Astrocyte (in vitro differentiated cells and primary cell): ENCODE results near the gene PTPN13. TPM values are rescaled to one million over a fixed set of nuclear protein-coding genes. Genes with fewer than 3 reads are reported as not detected.
A peak's percentile ranks its signal among the peaks of the same experiment; 100 is the strongest.

Experiments
- DNase-seq: peaks from one replicate; pipeline ENCODE4 v3.0.0-alpha.2; 2010; ENCODE audit warnings: low read depth
- FAIRE-seq: peaks from 2 replicates; lab custom pipeline; 2011; peaks lifted over from hg19 to GRCh38; lab: Jason Lieb, UNC
- H2AFZ ChIP-seq: 2 replicates; pipeline ENCODE4 v1.6.0; 2012; ENCODE audit warnings: low read depth, low read length, inconsistent platforms
- H3K27ac ChIP-seq: 2 replicates; pipeline ENCODE4 v1.5.1; 2011; ENCODE audit warnings: low read depth, low read length, inconsistent platforms
- H3K27me3 ChIP-seq: 2 replicates; pipeline ENCODE4 v1.6.0; 2011; ENCODE audit warnings: low read length, inconsistent platforms; ENCODE audit not compliant: insufficient read depth
- H3K36me3 ChIP-seq: 2 replicates; pipeline ENCODE4 v1.5.1; 2011; ENCODE audit warnings: low read length, inconsistent platforms; ENCODE audit not compliant: insufficient read depth
- H3K4me1 ChIP-seq: 2 replicates; pipeline ENCODE4 v1.5.1; 2011; ENCODE audit warnings: low read length, inconsistent platforms; ENCODE audit not compliant: insufficient read depth
- H3K4me2 ChIP-seq: 2 replicates; pipeline ENCODE4 v1.6.0; 2012; ENCODE audit warnings: low read length, inconsistent platforms
- H3K4me3 ChIP-seq: 2 replicates; pipeline ENCODE4 v1.5.1; 2011; ENCODE audit warnings: low read depth, mild to moderate bottlenecking, low read length, inconsistent platforms; ENCODE audit not compliant: insufficient read depth
- H3K79me2 ChIP-seq: 2 replicates; pipeline ENCODE4 v1.6.0; 2012; ENCODE audit warnings: mild to moderate bottlenecking, low read length, inconsistent platforms; ENCODE audit not compliant: insufficient read depth
- H3K9ac ChIP-seq: 2 replicates; pipeline ENCODE4 v1.6.0; 2012; ENCODE audit warnings: mild to moderate bottlenecking, low read length, inconsistent platforms
- H3K9me3 ChIP-seq: 2 replicates; pipeline ENCODE4 v1.5.1; 2012; ENCODE audit warnings: low read depth, mild to moderate bottlenecking, low read length, inconsistent platforms; ENCODE audit not compliant: insufficient read depth
- H4K20me1 ChIP-seq: 2 replicates; pipeline ENCODE4 v1.6.0; 2012; ENCODE audit warnings: low read length, inconsistent platforms; ENCODE audit not compliant: insufficient read depth
- H3K27ac Mint-ChIP-seq: one replicate; pipeline ENCODE4 v1.8.0; 2021; ENCODE audit warnings: mild to moderate bottlenecking, mixed read lengths; ENCODE audit not compliant: unreplicated experiment
- H3K27me3 Mint-ChIP-seq: one replicate; pipeline ENCODE4 v1.8.0; 2021; ENCODE audit warnings: low read depth, mixed read lengths; ENCODE audit not compliant: unreplicated experiment
- H3K36me3 Mint-ChIP-seq: one replicate; pipeline ENCODE4 v1.8.0; 2021; ENCODE audit warnings: low read depth, mixed read lengths; ENCODE audit not compliant: unreplicated experiment
- H3K4me1 Mint-ChIP-seq: one replicate; pipeline ENCODE4 v1.8.0; 2021; ENCODE audit warnings: low read depth, mixed read lengths; ENCODE audit not compliant: unreplicated experiment
- H3K4me3 Mint-ChIP-seq: one replicate; pipeline ENCODE4 v1.8.0; 2021; ENCODE audit warnings: mild to moderate bottlenecking, moderate library complexity, mixed read lengths; ENCODE audit not compliant: unreplicated experiment
- H3K9me3 Mint-ChIP-seq: one replicate; pipeline ENCODE4 v1.8.0; 2021; ENCODE audit warnings: mild to moderate bottlenecking, mixed read lengths; ENCODE audit not compliant: unreplicated experiment
- EZH2 ChIP-seq: IDR thresholded peaks from 2 replicates; pipeline ENCODE4 v1.6.1; 2012; ENCODE audit warnings: mild to moderate bottlenecking, low read length, inconsistent platforms; ENCODE audit not compliant: insufficient read depth
- total RNA-seq: library from RNA; stranded (reverse); gene quantifications from 2 replicates; pipeline ENCODE4 v1.2.1, GENCODE V29; 2021
- TF ChIP-seq, protein P1 (sequence below): IDR thresholded peaks from 2 replicates; pipeline ENCODE4 v1.5.1; 2011; ENCODE audit warnings: low read depth, mild to moderate bottlenecking, inconsistent platforms, low read length, moderate library complexity; ENCODE audit not compliant: insufficient read depth

The PTPN13 gene
- total RNA-seq, 1 donor from 2014 or later, result 46.2 TPM

GRCh38 chr4:86840858-86841257, 246.7 kb downstream of the PTPN13 start:
- no peaks in the 10 kb centered on the region for H4K20me1 ChIP-seq
- TF ChIP-seq, protein P1, sequence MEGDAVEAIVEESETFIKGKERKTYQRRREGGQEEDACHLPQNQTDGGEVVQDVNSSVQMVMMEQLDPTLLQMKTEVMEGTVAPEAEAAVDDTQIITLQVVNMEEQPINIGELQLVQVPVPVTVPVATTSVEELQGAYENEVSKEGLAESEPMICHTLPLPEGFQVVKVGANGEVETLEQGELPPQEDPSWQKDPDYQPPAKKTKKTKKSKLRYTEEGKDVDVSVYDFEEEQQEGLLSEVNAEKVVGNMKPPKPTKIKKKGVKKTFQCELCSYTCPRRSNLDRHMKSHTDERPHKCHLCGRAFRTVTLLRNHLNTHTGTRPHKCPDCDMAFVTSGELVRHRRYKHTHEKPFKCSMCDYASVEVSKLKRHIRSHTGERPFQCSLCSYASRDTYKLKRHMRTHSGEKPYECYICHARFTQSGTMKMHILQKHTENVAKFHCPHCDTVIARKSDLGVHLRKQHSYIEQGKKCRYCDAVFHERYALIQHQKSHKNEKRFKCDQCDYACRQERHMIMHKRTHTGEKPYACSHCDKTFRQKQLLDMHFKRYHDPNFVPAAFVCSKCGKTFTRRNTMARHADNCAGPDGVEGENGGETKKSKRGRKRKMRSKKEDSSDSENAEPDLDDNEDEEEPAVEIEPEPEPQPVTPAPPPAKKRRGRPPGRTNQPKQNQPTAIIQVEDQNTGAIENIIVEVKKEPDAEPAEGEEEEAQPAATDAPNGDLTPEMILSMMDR, result no peak
- no peak for TF ChIP-seq EZH2
- FAIRE-seq (peak; percentile 78), DNase-seq (peak; percentile 31)
- no peak overlapping the region for H3K4me2 ChIP-seq
- no peaks in the 10 kb centered on the region for H3K36me3 ChIP-seq
- H3K27me3 Mint-ChIP-seq, result no peaks in the 10 kb centered on the region
- H3K27ac Mint-ChIP-seq, result no peak overlapping the region
- no peaks in the 10 kb centered on the region for H3K79me2 ChIP-seq
- H3K4me1 Mint-ChIP-seq, result peaks cover 7% of the 10 kb centered on the region
- no peaks in the 10 kb centered on the region for H3K4me1 ChIP-seq
- H3K9ac ChIP-seq, result no peak overlapping the region
- no peak overlapping the region for H3K27ac ChIP-seq
- peaks cover 3% of the 10 kb centered on the region for H3K9me3 Mint-ChIP-seq
- H3K9me3 ChIP-seq, result no peaks in the 10 kb centered on the region
- H3K4me3 ChIP-seq, result no peak overlapping the region
- H3K27me3 ChIP-seq, result no peaks in the 10 kb centered on the region
- no peak overlapping the region for H3K4me3 Mint-ChIP-seq
- H3K36me3 Mint-ChIP-seq, result peaks cover 3% of the 10 kb centered on the region
- no peak overlapping the region for H2AFZ ChIP-seq

DNA sequence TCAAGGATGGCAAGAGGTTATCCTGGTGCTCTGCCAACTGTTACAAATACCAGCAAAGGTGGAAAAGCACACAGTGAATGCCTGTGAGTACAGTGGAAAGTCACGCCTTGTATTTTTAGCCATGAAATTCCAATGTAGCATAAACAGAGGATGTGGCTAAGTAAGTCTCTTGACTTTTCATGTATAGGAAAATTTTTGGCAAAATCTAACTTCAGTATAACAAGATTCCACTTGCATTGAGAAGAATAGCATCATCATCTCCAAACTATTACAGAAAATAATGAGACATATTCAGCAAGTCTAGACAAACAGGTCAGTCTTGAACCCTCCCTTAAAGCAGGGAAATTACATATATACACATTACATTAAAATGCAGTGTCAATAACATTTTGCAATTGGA, 247.2 kb downstream of the PTPN13 start:
- Mint-ChIP-seq H3K27me3 (no peaks in the 10 kb centered on the region), H3K4me3 (no peak overlapping the region), H3K27ac (no peak overlapping the region), H3K9me3 (peaks cover 3% of the 10 kb centered on the region), H3K4me1 (peaks cover 7% of the 10 kb centered on the region), H3K36me3 (peaks cover 3% of the 10 kb centered on the region)
- no peak overlapping the region for H3K27ac ChIP-seq
- H3K4me2 ChIP-seq, result no peak overlapping the region
- H3K79me2 ChIP-seq, result no peaks in the 10 kb centered on the region
- DNase-seq, result no peak
- H3K9me3 ChIP-seq, result no peaks in the 10 kb centered on the region
- no peak overlapping the region for H3K4me3 ChIP-seq
- H3K27me3 ChIP-seq, result no peaks in the 10 kb centered on the region
- no peaks in the 10 kb centered on the region for H3K36me3 ChIP-seq
- H3K4me1 ChIP-seq, result no peaks in the 10 kb centered on the region
- TF ChIP-seq EZH2, result no peak
- no peaks in the 10 kb centered on the region for H4K20me1 ChIP-seq
- H3K9ac ChIP-seq, result no peak overlapping the region
- no peak overlapping the region for H2AFZ ChIP-seq
- peak; percentile 41 for FAIRE-seq

DNA sequence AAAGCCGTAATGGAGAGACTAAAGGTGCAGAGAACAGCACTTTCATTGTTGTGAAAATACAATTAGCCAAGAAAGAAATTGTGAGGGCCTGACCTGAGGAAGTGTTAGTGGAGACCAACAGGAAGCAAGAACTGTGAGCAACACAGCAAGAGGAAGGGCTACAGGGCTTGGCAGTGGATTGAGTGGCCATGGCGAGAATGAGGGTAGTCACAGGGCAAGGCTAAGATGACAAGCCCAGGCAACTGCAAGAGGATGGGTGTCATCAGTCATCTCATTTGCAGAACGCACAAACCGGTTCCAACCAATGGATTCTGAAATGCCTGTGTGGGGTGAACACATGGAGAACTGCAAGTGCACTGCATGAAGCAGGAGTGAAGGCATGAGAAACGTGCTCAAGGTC, 251.5 kb downstream of the PTPN13 start:
- H3K4me2 ChIP-seq, result no peak overlapping the region
- H3K4me1 ChIP-seq, result no peaks in the 10 kb centered on the region
- H3K27ac Mint-ChIP-seq, result no peak overlapping the region
- no peaks in the 10 kb centered on the region for H3K79me2 ChIP-seq
- FAIRE-seq (no peak), DNase-seq (no peak)
- H3K36me3 ChIP-seq, result no peaks in the 10 kb centered on the region
- peaks cover 3% of the 10 kb centered on the region for H3K36me3 Mint-ChIP-seq
- no peak overlapping the region for H3K9ac ChIP-seq
- H3K9me3 ChIP-seq, result no peaks in the 10 kb centered on the region
- H3K27ac ChIP-seq, result no peak overlapping the region
- no peak overlapping the region for H3K4me3 Mint-ChIP-seq
- no peak overlapping the region for H2AFZ ChIP-seq
- H3K27me3 Mint-ChIP-seq, result peaks cover 3% of the 10 kb centered on the region
- no peak for TF ChIP-seq EZH2
- TF ChIP-seq, protein P1, result no peak
- H3K9me3 Mint-ChIP-seq, result peaks cover 3% of the 10 kb centered on the region
- H4K20me1 ChIP-seq, result no peaks in the 10 kb centered on the region
- peaks cover 11% of the 10 kb centered on the region for H3K4me1 Mint-ChIP-seq
- H3K27me3 ChIP-seq, result no peaks in the 10 kb centered on the region
- H3K4me3 ChIP-seq, result no peak overlapping the region
